Ecto neural progenitor cell (in vitro differentiated cells): Measurements from ENCODE around the gene TSHZ1.

ENCODE experiments used
- DNase-seq: peaks from one replicate; pipeline ENCODE4 v3.0.0-alpha.2; 2018; ENCODE audit warnings: low spot score

Gene TSHZ1

DNA sequence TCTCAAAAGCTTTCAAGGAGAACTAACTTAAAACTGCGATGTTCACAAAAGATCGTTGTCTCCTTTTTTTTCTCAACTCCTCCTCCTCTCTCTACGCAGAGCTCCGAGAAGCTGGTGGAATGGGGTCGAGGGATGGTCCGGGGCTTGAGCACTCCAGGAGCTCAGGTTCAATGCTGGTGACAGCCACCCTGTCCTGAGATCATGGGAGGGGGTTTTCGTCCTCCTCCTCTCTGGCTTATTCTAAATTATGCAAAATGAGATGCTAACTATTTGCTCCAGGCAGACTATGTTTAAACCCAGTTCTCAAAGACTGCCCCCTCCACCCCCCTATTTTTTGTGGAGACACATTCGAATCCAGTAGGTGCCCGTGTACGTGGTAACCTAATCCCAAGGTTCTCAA, 11.8 kb downstream of the TSHZ1 start:
- DNase-seq, result no peak

DNA sequence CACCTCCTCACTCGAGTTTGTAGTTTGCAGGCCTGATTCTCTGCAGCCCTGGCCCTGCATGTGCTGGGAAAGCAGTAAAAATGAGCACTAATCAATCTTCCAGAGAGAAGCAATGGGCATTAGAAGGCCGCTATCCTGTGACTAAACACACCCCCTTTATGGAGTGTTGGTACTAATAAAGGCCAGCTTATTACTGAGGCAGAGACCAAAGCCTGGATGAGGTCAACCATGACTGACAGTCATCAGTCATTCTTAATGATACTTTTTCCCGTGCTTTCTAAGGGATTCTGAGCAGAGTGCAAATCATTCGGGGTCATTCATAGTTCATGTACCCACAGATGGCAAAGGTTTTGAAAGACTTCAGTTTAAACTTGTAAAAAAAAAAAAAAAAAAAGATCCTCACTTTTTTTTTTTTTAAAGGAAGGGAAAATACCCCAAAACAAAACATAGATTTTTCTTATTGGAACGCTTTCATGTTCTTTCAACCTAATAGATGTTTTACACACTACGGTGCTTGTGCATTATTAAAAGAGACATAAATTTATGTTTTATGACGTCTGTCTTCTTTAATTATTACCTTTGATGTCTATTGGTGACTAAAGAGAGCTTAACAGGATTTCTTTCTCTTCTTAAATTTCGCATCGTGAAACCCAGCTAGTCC, 13.2 kb downstream of the TSHZ1 start:
- no peak for DNase-seq

DNA sequence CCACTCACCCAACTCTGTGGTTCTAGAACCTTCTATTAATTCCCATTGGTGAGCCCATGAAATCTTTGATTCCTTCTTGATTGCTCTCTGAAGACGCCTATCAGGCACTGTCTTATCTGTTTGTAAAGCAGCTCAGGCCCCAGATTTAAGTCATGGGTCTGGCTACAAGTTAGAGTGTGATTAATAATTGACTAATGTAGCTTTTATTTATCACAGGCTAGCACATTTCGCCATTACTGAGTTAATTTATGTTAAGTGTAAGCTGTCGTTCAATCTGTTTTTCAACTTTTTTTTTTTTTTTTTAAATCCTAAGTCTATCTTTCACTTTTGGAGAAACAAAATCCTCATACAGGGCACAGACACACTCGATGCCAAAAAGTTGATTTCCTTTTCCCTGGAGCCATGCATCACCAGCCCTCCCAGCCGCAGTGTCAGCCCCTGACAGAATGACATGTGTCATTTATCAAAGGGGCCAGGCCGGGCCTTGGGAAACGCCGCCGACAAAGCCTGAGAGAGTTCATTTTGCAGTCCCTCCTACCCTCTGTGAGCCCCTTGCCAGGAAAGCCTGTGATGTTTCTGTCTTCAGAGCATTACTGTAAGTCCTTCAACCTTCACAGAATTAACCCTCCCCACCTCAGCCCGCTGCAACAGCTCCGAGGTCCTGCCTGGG, 15.8 kb downstream of the TSHZ1 start:
- DNase-seq, result no peak

DNA sequence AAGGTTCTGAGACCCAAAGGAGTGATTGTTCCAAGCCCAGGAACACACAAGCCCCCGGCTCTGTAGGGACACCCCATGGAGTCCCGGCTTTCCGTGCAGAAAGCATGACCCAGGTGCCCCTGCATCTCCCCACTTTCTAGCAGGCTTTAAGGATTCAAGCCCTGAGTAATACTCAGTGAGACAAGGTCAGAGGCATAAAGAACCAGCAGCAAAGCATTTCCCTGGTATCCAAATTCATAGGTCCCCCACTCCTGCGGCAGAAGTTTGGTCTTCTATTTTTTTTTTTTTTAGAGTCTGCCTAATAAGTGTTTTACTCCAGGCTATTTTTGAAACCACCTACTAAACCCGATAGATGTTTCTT, 16.3 kb downstream of the TSHZ1 start:
- no peak for DNase-seq

DNA sequence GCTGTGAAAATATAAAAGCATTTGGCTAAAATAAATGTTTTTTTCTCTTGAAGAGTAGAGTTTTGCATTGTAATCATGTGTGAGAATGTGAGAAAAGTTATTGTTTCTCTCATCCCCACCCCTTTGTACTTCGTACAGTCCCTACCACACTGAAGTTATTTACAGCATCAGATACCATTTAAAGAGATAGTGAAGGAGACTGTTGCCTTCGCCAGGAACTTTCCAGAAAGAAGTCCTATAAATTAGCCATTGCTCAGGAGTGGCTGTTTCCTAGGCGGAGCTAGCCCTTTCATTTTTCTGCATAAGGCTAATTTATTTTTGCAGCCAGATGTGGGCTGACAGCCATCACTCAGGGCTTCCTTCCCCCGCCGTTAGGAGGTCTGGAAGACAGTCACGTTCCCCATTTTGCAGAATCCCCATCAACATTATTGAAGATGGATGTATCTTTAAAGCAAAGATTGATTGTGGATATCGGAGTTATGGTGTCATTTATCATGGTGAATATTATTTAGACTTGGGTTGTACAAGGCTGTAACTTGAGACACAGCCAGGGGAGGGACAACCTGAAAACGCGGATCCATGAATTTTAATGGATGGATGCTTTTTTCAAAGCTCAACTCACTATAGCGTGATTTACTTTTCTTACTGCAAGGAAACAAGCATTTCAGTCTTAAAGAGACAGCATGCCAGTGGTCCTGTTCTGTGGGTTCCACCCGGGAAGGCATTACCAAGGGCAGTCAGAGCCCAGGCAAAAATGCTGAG, 17.1 kb downstream of the TSHZ1 start:
- DNase-seq, result no peak

DNA sequence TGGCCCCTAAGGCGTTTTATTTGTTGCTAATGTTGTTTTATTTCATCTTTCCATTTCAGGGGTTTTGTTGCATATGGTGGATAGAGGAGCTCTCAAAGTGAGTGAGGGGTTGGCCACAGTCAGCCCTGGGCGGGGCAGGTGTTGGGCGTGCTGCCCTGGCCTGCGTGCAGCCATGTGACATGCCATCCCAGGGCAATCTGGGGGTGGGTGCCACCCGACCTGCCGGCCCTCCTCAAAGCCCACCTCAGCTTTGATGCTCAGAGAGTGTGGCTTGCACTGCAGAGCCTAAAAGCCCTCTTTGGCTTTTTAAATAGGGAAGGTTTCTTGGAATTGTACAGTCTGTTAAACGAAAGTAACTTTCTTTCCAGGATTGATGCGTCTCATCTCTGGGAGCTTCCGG, 18.4 kb downstream of the TSHZ1 start:
- DNase-seq, result no peak

DNA sequence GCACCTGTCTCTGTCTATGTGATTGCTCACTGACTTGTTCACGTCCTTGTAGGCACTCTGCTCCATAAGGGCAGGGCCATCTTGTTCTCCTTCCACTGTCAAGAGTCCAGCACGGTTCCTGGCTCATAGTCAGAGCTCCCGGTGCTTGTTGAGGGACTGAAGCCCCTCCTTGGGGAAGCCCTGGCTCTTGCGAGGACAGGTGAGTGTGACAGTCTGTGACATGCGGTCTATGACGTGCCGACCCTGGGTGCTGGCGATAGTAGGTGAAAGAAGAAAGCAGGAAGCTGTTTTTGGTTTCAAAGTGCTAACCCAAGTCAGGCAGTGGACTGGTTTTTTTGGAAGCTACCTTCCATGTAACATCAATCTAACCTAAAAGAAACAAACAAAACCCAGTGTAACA, 18.8 kb downstream of the TSHZ1 start:
- no peak for DNase-seq

DNA sequence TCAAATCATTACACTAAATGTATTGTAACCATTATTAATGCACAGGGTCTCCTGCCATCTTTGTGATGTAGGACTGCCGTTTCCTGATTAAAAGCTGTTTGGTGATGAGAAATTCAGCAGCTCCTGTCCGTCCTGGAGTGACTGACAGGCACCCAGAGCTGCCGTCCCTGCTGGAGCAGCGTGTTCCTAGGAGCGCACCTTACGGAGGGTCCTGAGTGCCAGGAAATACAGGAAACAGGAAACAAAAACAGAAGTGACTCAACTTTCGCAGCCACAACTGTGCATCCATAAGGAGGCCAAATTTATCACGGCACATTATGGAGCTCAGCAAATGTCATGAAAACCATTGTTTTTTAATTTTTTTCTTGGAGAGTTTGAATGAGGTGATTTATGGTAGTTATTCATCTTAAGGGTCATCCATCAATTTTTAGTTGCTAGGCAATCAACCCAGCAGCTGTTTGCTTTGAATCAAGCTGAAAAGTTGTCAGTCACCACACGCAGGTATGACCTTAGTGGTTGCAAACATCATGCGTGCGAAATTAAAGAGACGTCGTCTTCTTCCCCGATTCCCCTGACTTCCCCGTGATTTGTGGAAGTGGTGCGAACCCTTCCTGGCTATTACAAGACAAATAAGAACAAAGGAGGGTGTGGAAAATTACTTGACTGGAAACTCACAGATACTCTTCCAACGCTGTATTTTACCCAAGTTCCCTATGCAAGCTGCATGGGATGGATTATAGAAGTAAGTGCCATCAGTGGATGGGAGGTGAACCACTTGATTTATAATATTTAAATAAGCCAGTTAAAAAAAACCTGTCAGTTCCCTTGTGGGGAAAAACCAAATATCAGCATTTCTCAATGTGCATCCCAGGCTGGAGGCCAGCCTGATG, 19.8 kb downstream of the TSHZ1 start:
- DNase-seq, result no peak

DNA sequence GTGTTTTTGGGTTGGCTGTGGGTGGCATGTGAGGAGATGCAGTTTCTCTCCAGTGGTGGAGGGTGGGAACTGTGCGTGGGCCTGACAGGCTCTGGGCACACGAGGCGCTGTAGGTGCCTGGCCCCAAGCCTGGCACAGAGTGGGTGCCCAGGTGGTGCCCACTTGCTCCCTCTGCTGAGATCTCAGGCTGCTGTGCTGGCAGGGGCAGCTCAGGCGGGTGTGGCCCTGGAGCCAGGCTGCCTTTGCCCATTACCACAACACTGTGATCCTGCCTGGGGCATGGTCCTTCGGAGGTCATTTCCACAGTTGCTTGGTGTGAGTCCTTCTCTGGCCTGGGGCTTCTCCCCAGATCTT, 20.4 kb downstream of the TSHZ1 start:
- no peak for DNase-seq

DNA sequence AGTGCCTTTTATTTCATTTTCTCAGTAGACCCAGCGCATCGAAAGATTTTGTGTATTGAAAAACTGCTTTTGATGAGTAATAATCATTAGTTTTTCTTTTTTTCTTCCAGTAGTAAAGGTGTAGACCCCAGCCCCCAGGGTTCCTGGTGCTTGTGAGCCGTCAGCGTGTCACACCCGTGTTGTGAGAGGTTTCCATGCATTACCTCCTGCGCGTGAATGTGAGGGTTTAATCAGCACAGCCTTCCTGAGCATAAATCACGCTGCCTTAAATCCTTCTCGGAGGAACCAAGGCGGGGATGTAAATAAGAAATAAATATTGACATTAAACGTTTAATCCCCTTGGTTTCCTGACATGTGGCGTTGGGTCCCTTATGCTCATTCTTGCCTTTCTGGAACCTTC, 24.3 kb downstream of the TSHZ1 start:
- DNase-seq, result no peak

DNA sequence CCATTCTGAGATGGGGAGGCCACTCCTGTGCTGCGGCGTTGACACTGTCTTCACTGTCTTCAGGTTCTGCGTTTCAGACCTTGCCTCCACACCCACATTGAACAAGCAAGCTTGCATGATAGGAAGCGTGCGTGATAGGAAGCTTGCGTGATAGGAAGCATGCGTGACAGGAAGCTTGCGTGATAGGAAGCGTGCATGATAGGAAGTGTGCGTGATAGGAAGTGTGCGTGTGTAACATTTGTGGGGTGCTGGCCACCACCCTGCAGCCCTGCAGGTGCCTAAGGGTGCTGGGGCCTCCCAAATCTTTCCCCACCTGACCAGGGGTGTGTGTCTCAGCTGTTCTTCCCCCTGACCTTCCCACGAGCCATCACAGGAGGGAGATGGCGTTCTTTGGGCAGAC, 25.3 kb downstream of the TSHZ1 start:
- no peak for DNase-seq

DNA sequence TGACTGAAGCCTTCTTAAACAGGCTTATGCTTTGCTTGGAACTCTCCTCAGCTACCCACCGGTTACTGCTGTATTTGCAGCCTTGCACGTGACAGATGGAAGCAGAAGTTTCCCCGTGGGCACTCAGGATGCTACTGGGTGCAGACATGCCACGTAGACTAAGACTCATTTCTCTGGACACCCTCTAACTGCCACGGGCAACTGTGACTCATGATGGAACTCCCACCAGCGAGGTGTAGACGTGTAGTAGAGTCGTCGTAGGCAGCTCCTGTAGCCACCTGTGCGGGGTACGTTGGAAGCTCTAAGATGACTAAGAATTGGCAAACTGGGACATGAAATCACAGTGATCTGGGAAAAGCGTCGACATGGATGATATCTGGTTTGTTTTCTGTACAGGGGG, 27.5 kb downstream of the TSHZ1 start:
- no peak for DNase-seq

DNA sequence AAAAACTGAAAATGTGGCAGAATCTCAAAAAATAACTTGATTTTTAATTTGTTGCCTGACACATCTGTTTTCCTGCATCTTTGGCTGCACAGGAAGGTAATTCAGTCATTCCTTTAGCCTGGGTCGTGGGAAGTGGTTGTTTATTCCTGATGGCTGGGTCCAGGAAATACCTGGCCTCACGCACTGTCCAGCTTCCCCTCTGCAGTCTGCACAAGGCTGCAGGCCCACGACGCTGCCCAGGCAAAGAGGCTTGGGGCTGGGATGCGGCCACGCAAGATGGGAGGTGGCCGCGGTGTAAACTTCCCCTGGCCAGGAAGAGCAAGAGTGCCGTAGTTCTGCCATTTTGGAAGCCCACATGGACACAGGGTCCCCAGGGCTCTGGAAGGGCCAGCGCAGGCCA, 28.2 kb downstream of the TSHZ1 start:
- DNase-seq, result no peak

DNA sequence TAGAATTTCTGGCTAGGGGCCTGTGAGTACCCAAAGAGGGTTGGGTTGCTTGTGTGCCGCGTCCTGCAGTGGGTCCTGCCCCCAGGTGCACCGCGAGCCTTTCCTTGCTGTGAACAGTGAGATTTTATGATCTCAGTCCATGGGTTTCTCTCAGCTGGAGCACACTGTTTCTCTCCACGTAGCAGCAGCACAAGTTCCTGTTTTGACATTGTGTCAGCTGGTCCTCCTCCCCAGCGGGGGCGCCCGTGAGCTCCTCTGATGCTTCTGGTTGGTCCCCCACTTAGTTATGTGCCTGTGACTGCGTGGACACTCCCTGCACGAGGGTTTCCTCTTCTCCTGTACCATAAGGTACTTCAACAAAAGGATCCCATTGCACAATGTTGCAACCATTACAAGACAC, 29.8 kb downstream of the TSHZ1 start:
- no peak for DNase-seq

DNA sequence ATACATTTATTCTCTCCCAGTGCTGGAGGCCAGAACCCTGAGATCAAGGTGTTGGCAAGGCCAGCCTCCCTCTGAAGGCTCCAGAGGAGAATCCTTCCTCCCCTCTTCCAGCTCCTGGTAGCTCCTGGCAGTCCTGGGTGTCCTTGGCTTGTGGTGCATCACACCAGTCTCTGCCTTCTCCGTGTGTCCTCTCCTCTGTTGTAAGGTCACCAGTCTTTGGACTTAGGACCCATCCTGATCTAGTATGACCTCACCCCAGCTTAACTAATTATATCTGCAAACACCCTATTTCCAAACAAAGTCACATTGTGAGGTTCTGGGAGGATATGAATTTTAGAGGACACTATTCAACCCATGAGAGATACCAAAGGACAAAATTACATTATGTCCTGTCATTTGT, 31.1 kb downstream of the TSHZ1 start:
- DNase-seq, result no peak

DNA sequence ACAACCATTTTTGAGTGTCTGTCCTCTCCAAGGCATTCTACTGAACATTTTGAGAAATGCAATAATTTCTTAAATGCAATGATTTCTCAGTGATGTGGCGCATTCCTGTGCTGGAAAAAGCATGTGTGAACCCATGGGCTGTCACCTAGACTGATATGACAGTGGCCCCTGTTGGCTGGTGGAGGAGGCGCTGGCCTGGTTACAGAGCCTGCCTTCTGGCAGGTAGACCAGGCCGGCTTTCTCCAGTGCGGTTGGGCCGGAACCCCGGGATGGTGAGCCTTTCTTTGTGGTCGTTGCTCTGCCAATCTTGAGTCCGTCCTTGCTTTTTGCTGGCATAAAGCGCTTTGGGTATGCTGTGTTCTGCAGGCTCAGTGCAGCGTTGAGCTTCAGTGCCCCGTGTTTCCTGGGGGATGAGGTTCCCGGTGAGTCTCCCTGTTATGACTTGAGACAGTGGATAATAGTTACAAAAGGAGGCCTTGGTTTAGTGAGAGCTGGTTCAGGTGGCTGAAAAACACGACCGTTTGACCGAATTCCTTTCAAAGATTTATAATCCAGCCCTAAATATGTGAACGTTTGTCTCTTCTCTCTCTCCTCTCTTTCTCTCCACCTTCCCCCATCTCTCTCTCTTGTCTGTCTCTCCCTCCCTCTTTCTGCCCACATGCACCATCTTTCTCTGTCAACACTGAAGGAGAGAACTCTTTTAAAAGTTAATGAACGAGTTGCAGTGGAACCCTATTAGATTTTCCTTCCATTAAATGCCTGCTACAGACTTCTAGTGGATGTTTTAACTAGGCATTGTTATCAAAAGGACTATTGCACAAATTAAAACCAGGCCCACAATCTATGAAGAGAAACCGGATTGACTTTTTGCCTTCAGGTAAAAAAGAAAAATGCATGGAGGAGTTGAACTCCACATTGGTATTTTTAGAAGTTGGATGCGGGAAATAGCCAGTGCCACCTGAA, 34.0 kb downstream of the TSHZ1 start:
- DNase-seq, result no peak

DNA sequence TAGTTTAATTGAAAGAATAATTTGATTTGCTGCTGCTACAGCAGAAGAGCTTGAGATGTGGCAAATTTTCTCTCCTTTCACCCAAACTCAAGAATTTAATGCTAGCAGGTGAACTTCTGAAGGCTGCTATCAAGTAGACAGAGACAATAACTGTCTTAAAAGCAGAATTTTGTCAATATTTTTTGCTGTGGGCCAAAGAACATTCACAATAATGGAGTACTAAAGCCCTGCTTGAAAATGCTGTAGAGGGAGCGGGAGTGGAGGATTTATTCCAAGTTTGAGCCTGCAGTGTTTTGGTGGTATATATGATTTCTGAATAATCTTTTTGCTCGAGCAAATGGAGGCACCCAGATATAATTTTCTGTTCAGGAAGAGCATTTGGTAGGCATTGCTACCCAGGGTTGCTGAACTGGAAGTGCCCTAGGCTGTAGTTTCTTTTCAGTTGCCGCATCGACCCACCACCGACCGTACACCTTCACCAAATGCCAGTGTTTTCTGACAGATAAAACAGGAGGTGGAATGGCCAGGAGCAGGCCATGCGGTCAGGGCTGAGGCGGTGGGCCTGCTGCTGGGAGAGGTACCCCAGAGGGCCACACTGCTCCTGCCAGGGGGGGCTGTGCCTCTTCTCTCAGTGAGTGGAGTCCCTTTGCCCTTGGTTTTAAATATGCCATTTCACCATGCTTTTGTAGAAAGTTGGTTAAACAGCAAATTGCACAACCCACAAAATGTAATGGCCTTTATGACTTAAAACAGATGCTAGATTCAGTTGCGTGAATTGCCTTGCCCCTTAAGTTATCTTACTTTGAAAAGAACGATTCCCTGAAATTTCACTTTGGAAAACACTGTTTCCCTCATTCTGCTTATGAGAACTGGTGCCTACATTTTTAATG, 36.4 kb downstream of the TSHZ1 start:
- no peak for DNase-seq

DNA sequence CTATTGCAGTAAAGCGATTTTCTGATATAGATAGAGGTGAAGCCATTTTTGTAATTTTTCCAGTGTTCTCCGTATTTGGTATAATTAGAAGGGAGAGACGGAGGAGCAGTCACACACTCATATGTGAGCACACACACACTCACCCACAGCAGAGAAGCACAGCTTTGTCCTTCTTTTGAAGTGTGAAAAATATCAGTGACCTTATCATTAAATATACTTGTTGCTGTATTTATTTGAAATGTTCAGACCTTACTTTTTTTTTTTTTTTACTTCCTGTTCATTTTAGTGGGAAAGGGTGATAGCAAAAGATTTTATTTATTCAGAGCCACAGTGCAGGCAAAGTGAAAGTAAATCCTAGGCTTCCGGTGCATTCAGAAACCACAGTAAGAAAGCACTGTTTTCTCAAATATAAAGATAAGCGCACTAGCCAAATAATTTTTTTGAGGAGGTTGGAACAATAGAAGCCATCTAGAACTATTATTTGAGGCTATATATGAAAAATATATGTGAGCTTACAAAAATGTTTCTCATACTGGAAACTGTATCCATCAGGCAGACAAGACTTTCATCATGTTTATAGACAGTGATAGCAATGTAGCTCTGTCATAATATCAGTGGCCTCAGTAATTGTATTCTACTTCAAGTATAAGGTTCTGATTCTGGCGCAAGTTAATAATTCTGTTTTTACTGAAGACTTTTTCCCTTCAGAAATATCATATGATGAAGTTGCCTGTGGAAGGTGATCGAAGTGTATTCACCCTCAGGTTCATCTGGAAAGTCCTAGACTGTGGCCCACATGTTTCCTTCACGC, 37.2 kb downstream of the TSHZ1 start:
- DNase-seq, result no peak

DNA sequence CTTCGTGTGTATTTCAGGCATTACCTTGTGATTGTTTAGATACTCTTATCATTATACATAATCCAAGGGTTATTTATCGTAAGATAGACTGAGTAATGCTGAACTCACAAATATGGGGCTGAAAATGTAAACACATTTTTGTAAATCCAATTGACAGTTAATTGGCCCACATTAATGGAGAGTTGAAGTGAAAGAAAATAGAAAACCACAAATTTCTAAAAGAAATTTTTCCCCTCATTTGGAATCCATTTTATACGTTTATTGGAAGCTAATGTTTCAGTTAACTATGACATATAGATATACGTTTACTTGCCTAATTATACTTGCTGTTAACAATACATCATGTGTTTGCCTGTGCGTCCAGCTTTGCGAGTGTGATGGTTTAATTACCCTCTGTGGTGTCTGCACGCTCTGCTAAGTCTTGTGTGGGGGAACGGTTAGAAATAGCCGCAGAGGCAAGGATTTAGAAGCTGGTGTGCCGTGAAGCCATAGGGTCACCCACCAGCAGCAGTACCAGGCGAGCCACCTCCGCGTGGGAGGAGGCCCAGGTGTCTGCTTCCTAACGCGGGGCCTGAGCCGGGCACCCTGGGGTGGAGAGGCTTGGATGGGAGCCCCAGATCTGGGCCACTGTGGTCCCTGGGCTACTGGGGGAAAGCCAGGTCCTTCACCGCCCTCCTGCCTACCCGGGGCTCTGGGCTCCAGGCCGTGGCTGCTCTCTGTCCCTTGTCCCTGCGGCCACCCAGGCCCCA, 38.0 kb downstream of the TSHZ1 start:
- DNase-seq, result no peak
